Neural cell (in vitro differentiated cells): ENCODE data around the gene GNAT3. TPM values are rescaled to one million over a fixed set of nuclear protein-coding genes. Genes with fewer than 3 reads are reported as not detected.
A peak's percentile ranks its signal among the peaks of the same experiment; 100 is the strongest.

Experiments used
- H2AFZ ChIP-seq: fragments of 200-600, 300-800 bp; sonication (generic), shearing (Covaris generic); 2 replicates; pipeline ENCODE4 v1.6.0; 2014; ENCODE audit warnings: low read depth, mild to moderate bottlenecking, antibody characterized with exemption, low read length, moderate library complexity
- H3F3A ChIP-seq: fragments of 200-600 bp; shearing (Covaris generic); 2 replicates; pipeline ENCODE4 v1.6.1; 2016; ENCODE audit warnings: mild to moderate bottlenecking, moderate library complexity, mixed read lengths, antibody characterized with exemption, low read length; ENCODE audit not compliant: insufficient read depth, poor library complexity, severe bottlenecking
- H3K27ac ChIP-seq: fragments of 200-600, 300-800 bp; sonication (generic), shearing (Covaris generic); 2 replicates; pipeline ENCODE4 v1.5.1; 2014; ENCODE audit warnings: mild to moderate bottlenecking, low read length, moderate library complexity
- H3K27me3 ChIP-seq: fragments of 300-800, 200-600 bp; sonication (generic), shearing (Covaris generic); 2 replicates; pipeline ENCODE4 v1.6.0; 2014; ENCODE audit warnings: mild to moderate bottlenecking, low read depth, low read length, moderate library complexity; ENCODE audit not compliant: insufficient read depth
- H3K36me3 ChIP-seq: fragments of 300-800, 200-600 bp; sonication (generic), shearing (Covaris generic); 2 replicates; pipeline ENCODE4 v1.5.1; 2014; ENCODE audit warnings: mild to moderate bottlenecking, antibody characterized with exemption, low read length, moderate library complexity; ENCODE audit not compliant: insufficient read depth
- H3K4me2 ChIP-seq: fragments of 300-800, 200-600 bp; sonication (generic), shearing (Covaris generic); 2 replicates; pipeline ENCODE4 v1.6.0; 2014; ENCODE audit warnings: mild to moderate bottlenecking, low read length
- H3K4me3 ChIP-seq: fragments of 300-800, 200-600 bp; sonication (generic), shearing (Covaris generic); 2 replicates; pipeline ENCODE4 v1.5.1; 2014; ENCODE audit warnings: mild to moderate bottlenecking, low read length, moderate library complexity
- H3K79me2 ChIP-seq: fragments of 200-600 bp; shearing (Covaris generic); replicated peaks from 2 replicates; pipeline ENCODE4 v1.6.0; 2014; ENCODE audit warnings: mild to moderate bottlenecking, low read length, moderate library complexity; ENCODE audit not compliant: insufficient read depth
- H3K9ac ChIP-seq: fragments of 300-800, 200-600 bp; sonication (generic), shearing (Covaris generic); 2 replicates; pipeline ENCODE4 v1.6.1; 2016; ENCODE audit warnings: mild to moderate bottlenecking, low read length, mixed read lengths
- H3K9me2 ChIP-seq: fragments of 200-600 bp; shearing (Covaris generic); 2 replicates; pipeline ENCODE4 v1.6.1; 2016; ENCODE audit warnings: mild to moderate bottlenecking, low read length, mixed read lengths; ENCODE audit not compliant: insufficient read depth
- H3K9me3 ChIP-seq: fragments of 200-600, 300-800 bp; sonication (generic), shearing (Covaris generic); 2 replicates; pipeline ENCODE4 v1.6.1; 2016; ENCODE audit warnings: mild to moderate bottlenecking, mixed run types, low read length, moderate library complexity, mixed read lengths
- H4K20me1 ChIP-seq: fragments of 200-600 bp; shearing (Covaris generic); 2 replicates; pipeline ENCODE4 v1.6.1; 2016; ENCODE audit warnings: mild to moderate bottlenecking, mixed run types; ENCODE audit not compliant: insufficient read depth
- EP300 ChIP-seq: fragments of 450-650 bp; conservative IDR thresholded peaks from 2 replicates; pipeline ENCODE4 v1.6.1; 2014; ENCODE audit warnings: antibody characterized with exemption, mild to moderate bottlenecking, moderate library complexity; ENCODE audit not compliant: poor library complexity, severe bottlenecking
- EZH2 ChIP-seq: fragments of 200-600, 300-800 bp; shearing (Covaris generic), sonication (generic); IDR thresholded peaks from 2 replicates; pipeline ENCODE4 v1.6.1; 2014; ENCODE audit warnings: antibody characterized with exemption, low read length, borderline replicate concordance, mild to moderate bottlenecking; ENCODE audit not compliant: insufficient read depth, poor library complexity, severe bottlenecking
- MXI1 ChIP-seq: fragments of 450-650 bp; conservative IDR thresholded peaks from 2 replicates; pipeline ENCODE4 v1.6.1; 2014; ENCODE audit warnings: antibody characterized with exemption, mild to moderate bottlenecking; ENCODE audit not compliant: poor library complexity, severe bottlenecking
- POLR2AphosphoS5 ChIP-seq: IDR thresholded peaks from 2 replicates; pipeline ENCODE4 v1.6.1; 2012
- RAD21 ChIP-seq: fragments of 450-650 bp; conservative IDR thresholded peaks from 2 replicates; pipeline ENCODE4 v1.6.1; 2014; ENCODE audit warnings: antibody characterized with exemption, mild to moderate bottlenecking, moderate library complexity
- SMC3 ChIP-seq: fragments of 450-650 bp; conservative IDR thresholded peaks from 2 replicates; pipeline ENCODE4 v1.6.1; 2014; ENCODE audit warnings: antibody characterized with exemption, mild to moderate bottlenecking, moderate library complexity; ENCODE audit not compliant: poor library complexity
- TAF1 ChIP-seq: IDR thresholded peaks from 2 replicates; pipeline ENCODE4 v1.6.1; 2012; ENCODE audit warnings: low read depth
- polyA plus RNA-seq: library from polyadenylated mRNA; depleted of rRNA; stranded (reverse); fragments of >200 nt; gene quantifications from 2 replicates; pipeline ENCODE4 v1.2.3, GENCODE V29; 2014
- TF ChIP-seq, protein P1 (sequence below): fragments of 450-650 bp; IDR thresholded peaks from 2 replicates; pipeline ENCODE4 v1.5.1; 2014; ENCODE audit warnings: antibody characterized with exemption, mild to moderate bottlenecking, moderate library complexity; ENCODE audit not compliant: poor library complexity, severe bottlenecking
- TF ChIP-seq, protein P2 (sequence below): IDR thresholded peaks from 2 replicates; pipeline ENCODE4 v1.6.1; 2012; ENCODE audit warnings: borderline replicate concordance

Gene GNAT3
- polyA plus RNA-seq, 1 donor from 2014 or later: not detected

DNA sequence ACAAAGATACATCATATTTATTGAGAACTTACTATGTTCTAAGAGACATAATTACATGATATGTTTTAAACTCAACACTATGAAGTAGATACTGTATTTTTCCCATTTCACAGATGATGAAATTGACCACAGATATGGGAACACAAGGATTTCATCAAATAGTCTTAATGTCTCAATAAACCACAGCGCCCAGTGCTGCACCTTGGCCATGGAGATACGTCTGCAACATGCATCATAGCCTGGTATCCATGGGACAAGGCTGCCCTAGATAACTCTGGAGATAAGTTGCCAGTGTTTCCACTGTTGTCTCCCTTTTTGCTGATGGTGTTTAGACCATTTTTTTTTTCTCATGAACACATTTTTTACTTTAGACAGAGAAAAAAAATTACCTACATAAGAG, 97.5 kb downstream of the GNAT3 start:
- no peaks in the 10 kb centered on the region for H4K20me1 ChIP-seq
- no peaks in the 10 kb centered on the region for H3K79me2 ChIP-seq
- no peak overlapping the region for H3K4me3 ChIP-seq
- no peaks in the 10 kb centered on the region for H3F3A ChIP-seq
- H3K27ac ChIP-seq: no peak overlapping the region
- no peak overlapping the region for H2AFZ ChIP-seq
- H3K9me3 ChIP-seq: no peaks in the 10 kb centered on the region
- no peaks in the 10 kb centered on the region for H3K36me3 ChIP-seq
- no peak overlapping the region for H3K9ac ChIP-seq
- TF ChIP-seq POLR2AphosphoS5: no peak
- TF ChIP-seq EZH2: no peak
- no peak for TF ChIP-seq MXI1
- TF ChIP-seq TAF1: no peak
- TF ChIP-seq EP300: no peak
- TF ChIP-seq, protein P1, sequence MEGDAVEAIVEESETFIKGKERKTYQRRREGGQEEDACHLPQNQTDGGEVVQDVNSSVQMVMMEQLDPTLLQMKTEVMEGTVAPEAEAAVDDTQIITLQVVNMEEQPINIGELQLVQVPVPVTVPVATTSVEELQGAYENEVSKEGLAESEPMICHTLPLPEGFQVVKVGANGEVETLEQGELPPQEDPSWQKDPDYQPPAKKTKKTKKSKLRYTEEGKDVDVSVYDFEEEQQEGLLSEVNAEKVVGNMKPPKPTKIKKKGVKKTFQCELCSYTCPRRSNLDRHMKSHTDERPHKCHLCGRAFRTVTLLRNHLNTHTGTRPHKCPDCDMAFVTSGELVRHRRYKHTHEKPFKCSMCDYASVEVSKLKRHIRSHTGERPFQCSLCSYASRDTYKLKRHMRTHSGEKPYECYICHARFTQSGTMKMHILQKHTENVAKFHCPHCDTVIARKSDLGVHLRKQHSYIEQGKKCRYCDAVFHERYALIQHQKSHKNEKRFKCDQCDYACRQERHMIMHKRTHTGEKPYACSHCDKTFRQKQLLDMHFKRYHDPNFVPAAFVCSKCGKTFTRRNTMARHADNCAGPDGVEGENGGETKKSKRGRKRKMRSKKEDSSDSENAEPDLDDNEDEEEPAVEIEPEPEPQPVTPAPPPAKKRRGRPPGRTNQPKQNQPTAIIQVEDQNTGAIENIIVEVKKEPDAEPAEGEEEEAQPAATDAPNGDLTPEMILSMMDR: no peak
- TF ChIP-seq RAD21: no peak
- TF ChIP-seq, protein P2, sequence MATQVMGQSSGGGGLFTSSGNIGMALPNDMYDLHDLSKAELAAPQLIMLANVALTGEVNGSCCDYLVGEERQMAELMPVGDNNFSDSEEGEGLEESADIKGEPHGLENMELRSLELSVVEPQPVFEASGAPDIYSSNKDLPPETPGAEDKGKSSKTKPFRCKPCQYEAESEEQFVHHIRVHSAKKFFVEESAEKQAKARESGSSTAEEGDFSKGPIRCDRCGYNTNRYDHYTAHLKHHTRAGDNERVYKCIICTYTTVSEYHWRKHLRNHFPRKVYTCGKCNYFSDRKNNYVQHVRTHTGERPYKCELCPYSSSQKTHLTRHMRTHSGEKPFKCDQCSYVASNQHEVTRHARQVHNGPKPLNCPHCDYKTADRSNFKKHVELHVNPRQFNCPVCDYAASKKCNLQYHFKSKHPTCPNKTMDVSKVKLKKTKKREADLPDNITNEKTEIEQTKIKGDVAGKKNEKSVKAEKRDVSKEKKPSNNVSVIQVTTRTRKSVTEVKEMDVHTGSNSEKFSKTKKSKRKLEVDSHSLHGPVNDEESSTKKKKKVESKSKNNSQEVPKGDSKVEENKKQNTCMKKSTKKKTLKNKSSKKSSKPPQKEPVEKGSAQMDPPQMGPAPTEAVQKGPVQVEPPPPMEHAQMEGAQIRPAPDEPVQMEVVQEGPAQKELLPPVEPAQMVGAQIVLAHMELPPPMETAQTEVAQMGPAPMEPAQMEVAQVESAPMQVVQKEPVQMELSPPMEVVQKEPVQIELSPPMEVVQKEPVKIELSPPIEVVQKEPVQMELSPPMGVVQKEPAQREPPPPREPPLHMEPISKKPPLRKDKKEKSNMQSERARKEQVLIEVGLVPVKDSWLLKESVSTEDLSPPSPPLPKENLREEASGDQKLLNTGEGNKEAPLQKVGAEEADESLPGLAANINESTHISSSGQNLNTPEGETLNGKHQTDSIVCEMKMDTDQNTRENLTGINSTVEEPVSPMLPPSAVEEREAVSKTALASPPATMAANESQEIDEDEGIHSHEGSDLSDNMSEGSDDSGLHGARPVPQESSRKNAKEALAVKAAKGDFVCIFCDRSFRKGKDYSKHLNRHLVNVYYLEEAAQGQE: no peak
- no peak for TF ChIP-seq SMC3
- no peak overlapping the region for H3K4me2 ChIP-seq
- H3K27me3 ChIP-seq: no peaks in the 10 kb centered on the region
- no peaks in the 10 kb centered on the region for H3K9me2 ChIP-seq

DNA sequence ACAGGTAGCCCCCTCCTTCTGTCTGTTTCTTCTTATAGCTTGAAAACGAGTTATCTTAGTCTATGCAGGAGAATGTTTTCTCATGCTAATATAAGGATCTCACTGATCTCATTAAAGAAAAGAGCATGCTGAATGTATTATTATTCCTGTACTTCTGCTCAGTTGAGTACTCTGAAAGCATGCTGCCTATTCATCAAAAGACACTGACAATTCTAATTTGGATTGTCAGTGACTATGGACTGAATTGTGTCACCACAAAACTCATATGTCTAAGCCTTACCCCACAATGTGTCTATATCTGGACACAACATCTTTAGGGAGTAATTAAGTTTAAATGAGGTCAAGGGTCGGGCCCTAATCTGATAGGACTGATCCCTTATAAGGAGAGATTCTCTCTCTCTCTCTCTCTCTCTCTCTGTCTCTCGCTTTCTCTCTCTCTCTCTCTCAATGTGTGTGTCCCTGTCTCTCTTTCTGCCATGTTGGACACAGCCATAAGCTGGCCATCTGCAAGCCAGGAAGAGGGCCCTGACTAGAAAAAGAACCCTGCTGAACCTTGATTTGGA, 98.4 kb downstream of the GNAT3 start:
- H3F3A ChIP-seq: no peaks in the 10 kb centered on the region
- H2AFZ ChIP-seq: no peak overlapping the region

More for the DNA sequence above, 98.4 kb downstream of the GNAT3 start:
- H4K20me1 ChIP-seq: no peaks in the 10 kb centered on the region
- no peaks in the 10 kb centered on the region for H3K9me3 ChIP-seq
- H3K4me3 ChIP-seq: no peak overlapping the region
- TF ChIP-seq EP300 (peak; percentile 76), POLR2AphosphoS5 (peak; percentile 59)
- TF ChIP-seq, protein P2: no peak
- H3K79me2 ChIP-seq: no peaks in the 10 kb centered on the region
- no peaks in the 10 kb centered on the region for H3K36me3 ChIP-seq
- no peak overlapping the region for H3K9ac ChIP-seq
- no peaks in the 10 kb centered on the region for H3K27me3 ChIP-seq
- no peaks in the 10 kb centered on the region for H3K9me2 ChIP-seq
- H3K27ac ChIP-seq: no peak overlapping the region
- no peak overlapping the region for H3K4me2 ChIP-seq
